CD4-positive, alpha-beta memory T cell (primary cell): Measurements from ENCODE around the gene CEACAM19. TPM values are rescaled to one million over a fixed set of nuclear protein-coding genes. Genes with fewer than 3 reads are reported as not detected.
"Not testable (repeated sequence)": the region's sequence is repeated elsewhere in the genome, so short reads cannot be mapped to it uniquely, and the experiment has no call there.

Source experiments
- CTCF ChIA-PET: fragments of 350-600 bp; sonication (Branson Sonifier 250); formaldehyde crosslinking; loops from one replicate; lab custom pipeline; 2021; ENCODE audit warnings: inconsistent platforms; ENCODE audit not compliant: partially characterized antibody; lab: Charles Lee
- POLR2A ChIA-PET: fragments of 350-600 bp; sonication (Branson Sonifier 250); formaldehyde crosslinking; loops from one replicate; lab custom pipeline; 2021; ENCODE audit not compliant: partially characterized antibody; lab: Charles Lee
- DNase-seq, 5 donors: peaks; one replicate each; pipeline versions ENCODE4 v3.0.0 to v3.0.0-alpha.2; 2020 to 2022; ENCODE audit warnings: mixed read lengths in 1 of 5
- H3K27ac ChIP-seq: one replicate; pipeline ENCODE4 v1.7.0; 2013; ENCODE audit warnings: low read depth, low read length
- H3K27me3 ChIP-seq: 2 replicates; pipeline ENCODE4 v1.7.0; 2013; ENCODE audit warnings: mild to moderate bottlenecking, low read length, moderate library complexity; ENCODE audit not compliant: insufficient read depth
- H3K36me3 ChIP-seq: 2 replicates; pipeline ENCODE4 v1.7.0; 2013; ENCODE audit warnings: mild to moderate bottlenecking, low read length, moderate library complexity; ENCODE audit not compliant: insufficient read depth
- H3K4me1 ChIP-seq: 2 replicates; pipeline ENCODE4 v1.7.0; 2013; ENCODE audit warnings: mild to moderate bottlenecking, low read length, moderate library complexity; ENCODE audit not compliant: insufficient read depth
- H3K4me3 ChIP-seq, 2 donors: one replicate each; pipeline ENCODE4 v1.7.0; 2013; ENCODE audit warnings: low read length in 2 of 2, mild to moderate bottlenecking in 1 of 2
- H3K9me3 ChIP-seq, 2 donors: one replicate each; pipeline ENCODE4 v1.7.0; 2013; ENCODE audit warnings: low read length in 2 of 2, control low read depth in 1 of 2; ENCODE audit not compliant: control insufficient read depth in 1 of 2
- H3K27ac Mint-ChIP-seq, 7 donors: one replicate each; pipeline ENCODE4 v1.8.0; 2020 to 2021; ENCODE audit warnings: mixed read lengths in 7 of 7, mild to moderate bottlenecking in 6 of 7, inconsistent platforms in 3 of 7, moderate library complexity in 3 of 7
- H3K27me3 Mint-ChIP-seq, 2 donors: one replicate each; pipeline ENCODE4 v1.8.0; 2020 to 2021; ENCODE audit warnings: mixed read lengths in 2 of 2
- H3K36me3 Mint-ChIP-seq, 2 donors: one replicate each; pipeline ENCODE4 v1.8.0; 2020 to 2021; ENCODE audit warnings: mixed read lengths in 2 of 2, inconsistent platforms in 1 of 2, mild to moderate bottlenecking in 1 of 2
- H3K4me1 Mint-ChIP-seq, 4 donors: one replicate each; pipeline ENCODE4 v1.8.0; 2020 to 2021; ENCODE audit warnings: mixed read lengths in 4 of 4, mild to moderate bottlenecking in 1 of 4
- H3K4me3 Mint-ChIP-seq, 8 donors: one replicate each; pipeline ENCODE4 v1.8.0; 2020 to 2021; ENCODE audit warnings: mixed read lengths in 8 of 8, mild to moderate bottlenecking in 7 of 8, moderate library complexity in 6 of 8, inconsistent platforms in 3 of 8
- H3K9me3 Mint-ChIP-seq, 8 donors: one replicate each; pipeline ENCODE4 v1.8.0; 2020 to 2021; ENCODE audit warnings: mixed read lengths in 8 of 8, mild to moderate bottlenecking in 5 of 8, inconsistent platforms in 3 of 8, moderate library complexity in 1 of 8
- intact Hi-C: fragments of 100-400 bp; cut with micrococcal nuclease; formaldehyde crosslinking; loops from one replicate; pipeline ENCODE4 v1.15.1; 2023
- polyA plus RNA-seq, 2 donors: library from polyadenylated mRNA; unstranded; fragments of 300-500 nt; fragmentation: Illumina TruSeq; gene quantifications; one replicate each; pipeline ENCODE4 v1.2.3, GENCODE V29; 2021
- total RNA-seq, 2 experiments: library from RNA; stranded (reverse); gene quantifications; one replicate each; pipeline ENCODE4 v1.2.3, GENCODE V29; 2021

CEACAM19 gene
- 1 to 10 TPM; 1.3 to 1.4 TPM for total RNA-seq
- polyA plus RNA-seq, result not detected

- no peaks in the 10 kb centered on the region for H3K4me1 Mint-ChIP-seq
- POLR2A ChIA-PET, result no interaction called here
Observed at GRCh38 chr19:44671400-44671799, at the start of gene CEACAM19. Gene CEACAM19, plus strand, starts transcription at chr19:44671482. Its CDS starts 450 bp downstream, at chr19:44671932.

GRCh38 chr19:44623080-44623479 lies 48.2 kb upstream of the CEACAM19 start:
- Histone ChIP-seq H3K27ac (no peak overlapping the region), H3K27me3 (no peaks in the 10 kb centered on the region), H3K9me3 (no peaks in the 10 kb centered on the region), H3K4me3 (no peak overlapping the region), H3K36me3 (no peaks in the 10 kb centered on the region), H3K4me1 (no peaks in the 10 kb centered on the region)
- Mint-ChIP-seq H3K9me3 (peaks cover 0 to 5% (median 1%) of the 10 kb centered on the region in 8 donors), H3K36me3 (no peaks in the 10 kb centered on the region), H3K4me3 (no peak overlapping the region), H3K27ac (no peak overlapping the region), H3K4me1 (no peaks in the 10 kb centered on the region), H3K27me3 (peaks cover 4 to 10% of the 10 kb centered on the region in 2 donors)
- CTCF ChIA-PET, result no interaction called here
- intact Hi-C loops, result no loop called here
- DNase-seq, result no peak
- POLR2A ChIA-PET, result no interaction called here

More at GRCh38 chr19:44671400-44671799, at the start of gene CEACAM19:
- H3K36me3 Mint-ChIP-seq, result no peaks in the 10 kb centered on the region
- peaks cover 0 to 4% (median 0%) of the 10 kb centered on the region in 8 donors for H3K9me3 Mint-ChIP-seq
- H3K4me3 ChIP-seq, result no peak within 1 kb of the TSS
- CTCF ChIA-PET, result no interaction called here
- no peak within 1 kb of the TSS for H3K4me3 Mint-ChIP-seq
- no peaks in the 10 kb centered on the region for H3K9me3 ChIP-seq
- DNase-seq, result no peak
- H3K36me3 ChIP-seq, result no peaks in the 10 kb centered on the region
- H3K27ac ChIP-seq, result no peak within 1 kb of the TSS
- H3K4me1 ChIP-seq, result no peaks in the 10 kb centered on the region
- intact Hi-C loops, result no loop called here
- no peaks in the 10 kb centered on the region for H3K27me3 ChIP-seq
- peaks cover 0 to 10% of the 10 kb centered on the region in 2 donors for H3K27me3 Mint-ChIP-seq
- no peak within 1 kb of the TSS for H3K27ac Mint-ChIP-seq

- Histone ChIP-seq H3K9me3 (no peaks in the 10 kb centered on the region), H3K4me1 (no peaks in the 10 kb centered on the region), H3K36me3 (no peaks in the 10 kb centered on the region), H3K27me3 (no peaks in the 10 kb centered on the region), H3K27ac (no peak overlapping the region), H3K4me3 (no peak overlapping the region)
- H3K9me3 Mint-ChIP-seq, result peaks cover 0 to 5% (median 2%) of the 10 kb centered on the region in 8 donors
- H3K27ac Mint-ChIP-seq, result no peak overlapping the region
- no peak for DNase-seq
- ChIA-PET CTCF (no interaction called here), POLR2A (no interaction called here)
- H3K4me1 Mint-ChIP-seq, result no peaks in the 10 kb centered on the region
- intact Hi-C loops, result no loop called here
- H3K27me3 Mint-ChIP-seq, result peaks cover 4 to 10% of the 10 kb centered on the region in 2 donors
- H3K4me3 Mint-ChIP-seq, result no peak overlapping the region
- H3K36me3 Mint-ChIP-seq, result no peaks in the 10 kb centered on the region
Observed at GRCh38 chr19:44623626-44624025, 47.7 kb upstream of the CEACAM19 start.

- Histone ChIP-seq H3K27me3 (no peaks in the 10 kb centered on the region), H3K4me1 (no peaks in the 10 kb centered on the region), H3K9me3 (no peaks in the 10 kb centered on the region), H3K4me3 (no peak overlapping the region), H3K27ac (no peak overlapping the region), H3K36me3 (no peaks in the 10 kb centered on the region)
- no peaks in the 10 kb centered on the region for H3K4me1 Mint-ChIP-seq
- intact Hi-C loops, result no loop called here
- H3K36me3 Mint-ChIP-seq, result no peaks in the 10 kb centered on the region
- DNase-seq, result no peak
- H3K4me3 Mint-ChIP-seq, result no peak overlapping the region
- CTCF ChIA-PET, result no interaction called here
- H3K9me3 Mint-ChIP-seq, result peaks cover 0 to 6% (median 4%) of the 10 kb centered on the region in 8 donors
- H3K27ac Mint-ChIP-seq, result no peak overlapping the region
- POLR2A ChIA-PET, result no interaction called here
- H3K27me3 Mint-ChIP-seq, result peaks cover 7 to 10% of the 10 kb centered on the region in 2 donors
Observed at GRCh38 chr19:44624840-44625354, 46.4 kb upstream of the CEACAM19 start.

GRCh38 chr19:44625637-44626036 lies 45.6 kb upstream of the CEACAM19 start:
- H3K4me3 ChIP-seq, H3K27ac ChIP-seq, H3K36me3 ChIP-seq, H3K27me3 Mint-ChIP-seq, H3K9me3 Mint-ChIP-seq, DNase-seq, H3K4me1 Mint-ChIP-seq, H3K9me3 ChIP-seq, H3K27ac Mint-ChIP-seq, POLR2A ChIA-PET, H3K27me3 ChIP-seq, H3K36me3 Mint-ChIP-seq, H3K4me3 Mint-ChIP-seq, H3K4me1 ChIP-seq, intact Hi-C loops: not testable (repeated sequence)
- CTCF ChIA-PET, result interaction anchor here (1.3 kb wide), 1 partner anchor 31 kb away, joined by 5 read pairs; no protein-coding TSS in a partner anchor

GRCh38 chr19:44626048-44626624 lies 45.1 kb upstream of the CEACAM19 start:
- intact Hi-C loops, result no loop called here
- H3K36me3 Mint-ChIP-seq, result no peaks in the 10 kb centered on the region
- DNase-seq, result no peak
- POLR2A ChIA-PET, result no interaction called here
- no peak overlapping the region for H3K4me3 Mint-ChIP-seq
- no peaks in the 10 kb centered on the region for H3K4me1 Mint-ChIP-seq
- Histone ChIP-seq H3K4me1 (no peaks in the 10 kb centered on the region), H3K4me3 (no peak overlapping the region), H3K27me3 (no peaks in the 10 kb centered on the region), H3K9me3 (no peaks in the 10 kb centered on the region), H3K36me3 (no peaks in the 10 kb centered on the region), H3K27ac (no peak overlapping the region)
- H3K9me3 Mint-ChIP-seq, result peaks cover 0 to 6% (median 4%) of the 10 kb centered on the region in 8 donors
- peaks cover 7 to 10% of the 10 kb centered on the region in 2 donors for H3K27me3 Mint-ChIP-seq
- CTCF ChIA-PET, result interaction anchor here (1.3 kb wide), 1 partner anchor 31 kb away, joined by 5 read pairs; no protein-coding TSS in a partner anchor
- H3K27ac Mint-ChIP-seq, result no peak overlapping the region

GRCh38 chr19:44627631-44628030 lies 43.7 kb upstream of the CEACAM19 start:
- peaks cover 0 to 6% (median 4%) of the 10 kb centered on the region in 8 donors for H3K9me3 Mint-ChIP-seq
- DNase-seq, result no peak
- intact Hi-C loops, result no loop called here

More at GRCh38 chr19:44627631-44628030, 43.7 kb upstream of the CEACAM19 start:
- H3K4me1 ChIP-seq, result no peaks in the 10 kb centered on the region
- H3K27me3 ChIP-seq, result no peaks in the 10 kb centered on the region
- no peaks in the 10 kb centered on the region for H3K36me3 ChIP-seq
- Mint-ChIP-seq H3K4me3 (no peak overlapping the region), H3K27ac (no peak overlapping the region), H3K27me3 (peaks cover 8 to 9% of the 10 kb centered on the region in 2 donors), H3K36me3 (no peaks in the 10 kb centered on the region), H3K4me1 (no peaks in the 10 kb centered on the region)
- no peaks in the 10 kb centered on the region for H3K9me3 ChIP-seq
- CTCF ChIA-PET, result no interaction called here
- no peak overlapping the region for H3K4me3 ChIP-seq
- no peak overlapping the region for H3K27ac ChIP-seq
- POLR2A ChIA-PET, result no interaction called here
